NCI-H2171 treated with DMSO at 0.1 percent for 48 hours (cell line): ENCODE measurements around the gene PER2.

ENCODE experiments used
- DNase-seq: peaks from one replicate; lab custom pipeline; 2025; lab: John Stamatoyannopoulos, UW

The PER2 gene

GRCh38 chr2:238247002-238247822 lies 41.2 kb downstream of the PER2 start:
- DNase-seq: peak; percentile 80

- DNase-seq: no peak
Measured at GRCh38 chr2:238244151-238244550, 44.3 kb downstream of the PER2 start.

DNA sequence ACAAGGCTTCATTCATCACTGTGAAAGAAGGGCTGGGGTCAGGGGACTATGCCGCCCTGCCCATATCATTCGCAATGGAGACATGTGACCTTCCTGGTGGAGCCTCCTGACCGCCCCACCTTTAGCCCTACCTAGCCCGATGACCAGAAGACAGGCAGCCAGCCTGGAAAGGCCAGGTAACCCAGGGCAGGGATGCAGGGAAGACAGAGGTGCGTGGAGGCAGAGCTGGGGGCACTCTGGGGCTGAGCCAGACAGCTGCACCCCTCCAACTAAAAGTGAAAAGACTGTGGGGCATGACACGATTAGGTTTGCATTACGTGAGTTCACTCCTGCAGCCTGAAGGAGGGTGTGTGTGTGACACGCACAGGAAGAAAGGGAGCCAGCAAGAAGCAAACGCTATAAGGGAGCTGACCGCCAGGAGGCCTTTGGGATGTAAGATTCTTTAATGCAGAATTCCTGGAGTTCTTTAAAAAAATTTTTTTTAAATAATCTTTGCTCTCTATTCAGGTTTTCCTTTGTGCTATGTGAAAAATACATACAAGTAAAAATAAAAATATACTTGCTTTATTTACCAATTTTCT lies 44.8 kb downstream of the PER2 start:
- no peak for DNase-seq

- DNase-seq: no peak
Measured at GRCh38 chr2:238242731-238243495, 45.5 kb downstream of the PER2 start.

DNA sequence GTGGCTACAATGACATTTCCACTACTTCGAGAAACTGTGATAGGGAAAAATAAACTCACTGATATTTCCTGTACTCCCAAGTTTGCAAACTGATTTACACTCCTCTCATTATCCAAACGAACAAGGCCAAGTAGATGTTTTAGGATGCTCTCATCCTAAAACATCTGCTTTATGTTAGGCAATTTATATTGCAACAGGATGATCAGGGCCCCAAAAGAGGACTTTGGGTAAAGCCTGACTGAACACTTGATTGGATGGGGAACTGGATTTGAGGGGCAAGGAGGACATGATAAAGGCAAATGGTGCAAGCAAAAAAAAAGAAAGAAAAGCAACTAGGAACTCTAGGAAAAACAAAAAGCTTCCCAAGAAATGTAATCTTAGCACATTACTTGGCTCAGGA lies 46.4 kb downstream of the PER2 start:
- DNase-seq: no peak

- peak; percentile 75 for DNase-seq
Measured at GRCh38 chr2:238240757-238241711, 47.4 kb downstream of the PER2 start.

GRCh38 chr2:238239863-238240756 lies 48.3 kb downstream of the PER2 start, which contains the start of gene HES6:
TSS of gene HES6 (minus strand) at chr2:238240038. CDS start at chr2:238239905, 133 bp downstream.
- peak; percentile 76 for DNase-seq

DNA sequence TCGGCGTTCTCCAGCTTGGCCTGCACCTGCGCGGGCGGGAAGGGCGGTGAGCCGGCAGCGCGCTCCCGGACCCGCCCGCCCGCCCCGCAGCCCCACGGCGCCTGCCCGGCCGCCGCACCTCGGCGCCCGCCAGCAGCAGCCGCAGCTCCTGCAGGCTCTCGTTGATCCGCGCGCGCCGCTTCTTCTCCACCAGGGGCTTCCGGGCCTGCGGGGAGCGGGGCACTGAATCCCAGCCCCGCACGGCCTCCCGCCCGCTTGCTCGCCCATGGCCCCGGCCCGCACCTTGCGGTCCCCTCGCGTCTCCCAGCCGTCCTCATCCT lies 48.9 kb downstream of the PER2 start:
- no peak for DNase-seq

GRCh38 chr2:238238766-238239542 lies 49.5 kb downstream of the PER2 start:
- DNase-seq: peak; percentile 5

- DNase-seq: no peak
Measured at GRCh38 chr2:238238311-238238765, 50.1 kb downstream of the PER2 start.

GRCh38 chr2:238237431-238238135 lies 50.8 kb downstream of the PER2 start:
- no peak for DNase-seq

- DNase-seq: no peak
Measured at GRCh38 chr2:238236571-238236970, 51.8 kb downstream of the PER2 start.

DNA sequence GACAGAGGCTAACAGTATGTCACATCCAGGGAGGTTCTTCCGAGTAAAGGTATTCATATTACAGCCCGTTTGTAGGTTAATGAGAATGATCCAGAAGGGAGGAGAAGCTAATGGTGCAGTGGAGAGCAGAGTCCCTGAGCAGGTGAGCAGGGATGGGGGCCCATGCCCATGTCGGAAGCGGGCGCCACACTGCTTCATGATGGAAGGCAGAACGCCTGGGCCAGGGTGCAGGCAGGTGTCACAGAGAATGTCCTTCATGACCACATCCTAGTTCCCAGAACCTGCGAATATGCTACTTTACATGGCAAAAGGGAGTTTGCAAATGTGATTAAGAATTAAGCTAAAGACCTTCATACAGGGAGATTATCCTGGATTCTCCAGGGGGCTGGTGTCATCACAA lies 52.6 kb downstream of the PER2 start:
- DNase-seq: no peak

DNA sequence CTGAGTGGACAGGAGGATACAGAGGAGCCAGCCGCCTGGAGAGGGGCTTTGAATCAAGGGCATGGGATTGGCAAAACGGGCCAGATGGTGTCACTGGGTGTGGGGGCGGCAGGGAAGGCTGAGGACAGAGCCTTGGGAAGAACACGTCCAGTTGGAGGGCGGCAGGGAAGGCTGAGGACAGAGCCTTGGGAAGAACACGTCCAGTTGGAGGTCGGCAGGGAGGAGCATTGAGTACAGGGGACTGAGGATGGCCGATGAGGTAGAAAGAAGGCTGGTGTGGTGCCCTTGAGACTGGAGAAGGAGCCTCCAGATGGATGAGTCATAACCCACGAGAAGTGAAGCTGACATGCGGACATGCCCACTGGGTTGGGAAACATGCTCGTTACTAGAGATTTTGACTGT lies 53.1 kb downstream of the PER2 start:
- no peak for DNase-seq

GRCh38 chr2:238233625-238234024 lies 54.8 kb downstream of the PER2 start:
- no peak for DNase-seq

- no peak for DNase-seq
Measured at GRCh38 chr2:238231809-238232208, 56.6 kb downstream of the PER2 start.

DNA sequence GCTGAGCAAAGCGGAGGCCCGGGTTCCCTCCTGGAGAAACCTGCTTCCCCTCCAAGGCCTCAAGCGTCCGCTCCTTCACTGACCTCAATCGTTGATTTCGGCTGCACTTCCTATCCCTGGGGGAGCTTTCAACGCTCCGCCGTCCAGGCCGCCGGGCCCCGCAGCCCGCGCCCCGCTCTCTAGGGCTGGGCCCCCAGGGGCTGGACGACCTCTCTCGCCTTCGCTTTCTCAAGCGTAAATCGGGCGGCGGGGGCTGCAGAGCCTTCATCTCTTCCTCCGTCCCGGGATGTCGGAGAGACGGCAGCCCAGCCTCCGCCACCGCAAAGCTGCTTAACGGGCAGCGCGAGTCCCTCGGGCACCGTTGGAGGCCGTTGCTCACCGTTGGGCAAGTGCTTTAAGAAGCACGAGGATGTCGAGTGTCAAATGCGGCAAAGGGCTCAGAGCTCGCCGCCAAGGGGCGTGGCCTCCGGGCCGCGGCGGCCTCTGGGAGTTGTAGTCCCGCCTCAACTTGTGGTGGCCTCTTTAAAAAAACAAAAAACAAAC lies 57.1 kb downstream of the PER2 start:
- no peak for DNase-seq

GRCh38 chr2:238230699-238231098 lies 57.7 kb downstream of the PER2 start:
- DNase-seq: no peak

GRCh38 chr2:238228700-238229099 lies 59.7 kb downstream of the PER2 start:
- no peak for DNase-seq
